Large intestine (tissue), 12 donors: ENCODE results near the gene FXN. TPM values are rescaled to one million over a fixed set of nuclear protein-coding genes. Genes with fewer than 3 reads are reported as not detected.
"Not testable (repeated sequence)": the region's sequence is repeated elsewhere in the genome, so short reads cannot be mapped to it uniquely, and the experiment has no call there.

Experiments
- DNase-seq, 2 donors: peaks; one replicate each; pipeline versions ENCODE4 v3.0.0 to v3.0.0-alpha.2; 2013
- H3K27ac ChIP-seq: one replicate; pipeline ENCODE4 v1.5.1; 2013; ENCODE audit warnings: low read length
- H3K27me3 ChIP-seq: 2 replicates; pipeline ENCODE4 v1.6.1; 2013; ENCODE audit warnings: low read length; ENCODE audit not compliant: control insufficient read depth, insufficient read depth
- H3K36me3 ChIP-seq: 2 replicates; pipeline ENCODE4 v1.6.1; 2013; ENCODE audit warnings: low read length; ENCODE audit not compliant: control insufficient read depth, insufficient read depth
- H3K4me1 ChIP-seq: one replicate; pipeline ENCODE4 v1.6.1; 2013; ENCODE audit warnings: low read length; ENCODE audit not compliant: control insufficient read depth, insufficient read depth
- H3K4me3 ChIP-seq: one replicate; pipeline ENCODE4 v1.5.1; 2013; ENCODE audit warnings: low read length
- H3K9me3 ChIP-seq: one replicate; pipeline ENCODE4 v1.6.1; 2013; ENCODE audit warnings: mild to moderate bottlenecking, low read depth, low read length, moderate library complexity; ENCODE audit not compliant: control insufficient read depth
- WGBS: methylation state at CpG from one replicate; pipeline ENCODE4 v1.1.5; 2013; ENCODE audit warnings: low lambda C conversion rate; ENCODE audit not compliant: insufficient coverage; 5-methylcytosine and 5-hydroxymethylcytosine counted together
- long read RNA-seq, 11 donors: transcript quantifications; one replicate each; lab custom pipeline, GENCODE V29; 2026
- polyA plus RNA-seq: library from polyadenylated mRNA; unstranded; fragments of 120-200 nt; gene quantifications from one replicate; pipeline ENCODE4 v1.2.1, GENCODE V29; 2013

Gene FXN
- 12.4 TPM for polyA plus RNA-seq
- long read RNA-seq, donor 1, full-length matches to known transcripts: 7 of 7 reads
- long read RNA-seq, donor 1, partial matches to known transcripts: 0 of 7 reads
- long read RNA-seq, donor 1, other reads (novel, unspliced or antisense): 0 of 7 reads
- long read RNA-seq, donor 2, full-length matches to known transcripts: 9 of 9 reads
- long read RNA-seq, donor 2, partial matches to known transcripts: 0 of 9 reads
- long read RNA-seq, donor 2, other reads (novel, unspliced or antisense): 0 of 9 reads
- long read RNA-seq, donor 3: 0 reads
- long read RNA-seq, donor 4, full-length matches to known transcripts: 1 of 1 reads
- long read RNA-seq, donor 4, partial matches to known transcripts: 0 of 1 reads
- long read RNA-seq, donor 4, other reads (novel, unspliced or antisense): 0 of 1 reads
- long read RNA-seq, donor 5, full-length matches to known transcripts: 2 of 2 reads
- long read RNA-seq, donor 5, partial matches to known transcripts: 0 of 2 reads
- long read RNA-seq, donor 5, other reads (novel, unspliced or antisense): 0 of 2 reads
- long read RNA-seq, donor 6, full-length matches to known transcripts: 4 of 4 reads
- long read RNA-seq, donor 6, partial matches to known transcripts: 0 of 4 reads
- long read RNA-seq, donor 6, other reads (novel, unspliced or antisense): 0 of 4 reads
- long read RNA-seq, donor 7, full-length matches to known transcripts: 5 of 5 reads
- long read RNA-seq, donor 7, partial matches to known transcripts: 0 of 5 reads
- long read RNA-seq, donor 7, other reads (novel, unspliced or antisense): 0 of 5 reads
- long read RNA-seq, donor 8, full-length matches to known transcripts: 4 of 4 reads
- long read RNA-seq, donor 8, partial matches to known transcripts: 0 of 4 reads
- long read RNA-seq, donor 8, other reads (novel, unspliced or antisense): 0 of 4 reads
- long read RNA-seq, donor 9, full-length matches to known transcripts: 4 of 4 reads
- long read RNA-seq, donor 9, partial matches to known transcripts: 0 of 4 reads
- long read RNA-seq, donor 9, other reads (novel, unspliced or antisense): 0 of 4 reads
- long read RNA-seq, donor 10, full-length matches to known transcripts: 6 of 6 reads
- long read RNA-seq, donor 10, partial matches to known transcripts: 0 of 6 reads
- long read RNA-seq, donor 10, other reads (novel, unspliced or antisense): 0 of 6 reads
- long read RNA-seq, donor 11, full-length matches to known transcripts: 2 of 2 reads
- long read RNA-seq, donor 11, partial matches to known transcripts: 0 of 2 reads
- long read RNA-seq, donor 11, other reads (novel, unspliced or antisense): 0 of 2 reads

- Histone ChIP-seq H3K4me3 (peak within 1 kb of the TSS; percentile 69), H3K9me3 (no peaks in the 10 kb centered on the region), H3K36me3 (no peaks in the 10 kb centered on the region), H3K4me1 (peaks cover 8% of the 10 kb centered on the region), H3K27ac (peak within 1 kb of the TSS; percentile 44), H3K27me3 (no peaks in the 10 kb centered on the region)
- DNase-seq: peak; percentile 81 to 90
- WGBS: no CpG with 5 or more reads among the region's 75 CpGs
Observed at GRCh38 chr9:69035438-69036308, at the start of gene FXN. Gene FXN, plus strand, starts transcription at chr9:69035752. Its CDS starts 31 bp downstream, at chr9:69035783.

DNA sequence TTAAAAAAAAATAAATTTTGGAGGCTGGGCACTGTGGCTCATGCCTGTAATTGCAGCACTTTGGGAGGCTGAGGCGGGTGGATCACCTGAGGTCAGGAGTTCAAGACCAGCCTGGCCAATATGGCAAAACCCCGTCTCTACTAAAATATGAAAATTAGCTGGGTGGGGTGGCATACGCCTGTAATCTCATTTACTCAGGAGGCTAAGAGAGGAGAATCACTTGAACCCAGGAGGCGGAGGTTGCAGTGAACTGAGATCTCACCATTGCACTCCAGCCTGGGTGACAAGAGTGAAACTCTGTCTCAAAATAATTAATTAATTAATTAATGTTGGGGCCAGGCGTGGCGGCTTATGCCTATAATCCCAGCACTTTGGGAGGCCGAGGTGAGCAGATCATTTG, 48.6 kb upstream of the FXN start:
- no CpG with 5 or more reads among the region's 7 CpGs for WGBS
- H3K4me3 ChIP-seq, H3K9me3 ChIP-seq, H3K27me3 ChIP-seq, H3K27ac ChIP-seq, DNase-seq, H3K4me1 ChIP-seq: not testable (repeated sequence)
- peaks cover 18% of the 10 kb centered on the region for H3K36me3 ChIP-seq

- Histone ChIP-seq H3K4me3 (no peak overlapping the region), H3K27me3 (no peaks in the 10 kb centered on the region), H3K27ac (no peak overlapping the region), H3K36me3 (peaks cover 24% of the 10 kb centered on the region), H3K9me3 (no peaks in the 10 kb centered on the region), H3K4me1 (no peaks in the 10 kb centered on the region)
- no peak for DNase-seq
- WGBS: no CpG with 5 or more reads among the region's 9 CpGs
Observed at GRCh38 chr9:68991457-68991856, 44.1 kb upstream of the FXN start.

DNA sequence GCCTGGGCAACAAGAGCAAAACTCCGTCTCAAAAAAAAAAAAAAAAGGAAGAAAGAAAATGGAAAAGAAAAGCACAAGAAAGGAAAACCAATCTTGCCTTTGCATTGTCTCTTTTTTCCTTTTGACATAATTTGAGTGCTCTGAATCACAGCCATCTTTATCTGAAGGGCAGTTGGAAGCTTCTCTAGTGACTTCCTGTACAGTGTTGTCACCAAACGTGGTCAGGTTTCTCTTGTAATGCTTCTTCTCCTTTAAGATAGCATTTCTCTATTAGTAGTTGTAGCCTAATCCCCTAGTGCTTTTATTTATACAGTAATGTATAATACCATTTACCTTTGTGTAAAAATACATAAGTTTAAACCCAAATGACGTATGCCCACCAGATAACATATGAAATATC, 39.8 kb upstream of the FXN start:
- no CpG with 5 or more reads among the region's 3 CpGs for WGBS
- H3K4me1 ChIP-seq: no peaks in the 10 kb centered on the region
- no peak for DNase-seq
- no peak overlapping the region for H3K4me3 ChIP-seq
- no peaks in the 10 kb centered on the region for H3K9me3 ChIP-seq
- no peaks in the 10 kb centered on the region for H3K27me3 ChIP-seq
- peaks cover 37% of the 10 kb centered on the region for H3K36me3 ChIP-seq
- no peak overlapping the region for H3K27ac ChIP-seq

GRCh38 chr9:68996462-68996861, 39.1 kb upstream of the FXN start:
- H3K27ac ChIP-seq: no peak overlapping the region
- H3K9me3 ChIP-seq: no peaks in the 10 kb centered on the region
- peaks cover 32% of the 10 kb centered on the region for H3K36me3 ChIP-seq
- no peak for DNase-seq
- H3K4me3 ChIP-seq: no peak overlapping the region
- 80% methylated on average over 1 of the region's 5 CpGs for WGBS
- H3K27me3 ChIP-seq: no peaks in the 10 kb centered on the region
- H3K4me1 ChIP-seq: no peaks in the 10 kb centered on the region

DNA sequence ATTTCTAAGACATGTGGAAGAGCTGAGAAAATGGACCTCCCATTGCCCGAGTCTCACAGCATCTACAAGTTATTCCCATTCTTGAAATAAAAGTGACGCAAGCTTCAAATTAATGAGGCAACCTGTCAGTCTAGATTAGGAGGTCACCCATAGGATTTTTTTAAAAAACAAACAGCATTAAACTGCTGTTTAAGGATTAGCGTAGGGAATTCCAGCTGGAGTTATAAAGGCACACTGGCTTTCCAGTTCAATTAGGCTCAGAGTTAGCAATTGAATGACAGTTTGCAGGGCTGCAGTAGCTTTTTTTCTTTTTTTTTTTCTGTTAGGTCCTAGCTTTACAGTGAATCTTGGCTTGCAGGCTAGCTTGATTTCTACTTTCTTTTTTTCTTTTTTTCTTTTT, 37.9 kb upstream of the FXN start:
- no peaks in the 10 kb centered on the region for H3K27me3 ChIP-seq
- DNase-seq: no peak
- H3K27ac ChIP-seq: no peak overlapping the region
- peaks cover 35% of the 10 kb centered on the region for H3K36me3 ChIP-seq
- no peak overlapping the region for H3K4me3 ChIP-seq
- no CpG with 5 or more reads among the region's 3 CpGs for WGBS
- H3K9me3 ChIP-seq: no peaks in the 10 kb centered on the region
- H3K4me1 ChIP-seq: no peaks in the 10 kb centered on the region

DNA sequence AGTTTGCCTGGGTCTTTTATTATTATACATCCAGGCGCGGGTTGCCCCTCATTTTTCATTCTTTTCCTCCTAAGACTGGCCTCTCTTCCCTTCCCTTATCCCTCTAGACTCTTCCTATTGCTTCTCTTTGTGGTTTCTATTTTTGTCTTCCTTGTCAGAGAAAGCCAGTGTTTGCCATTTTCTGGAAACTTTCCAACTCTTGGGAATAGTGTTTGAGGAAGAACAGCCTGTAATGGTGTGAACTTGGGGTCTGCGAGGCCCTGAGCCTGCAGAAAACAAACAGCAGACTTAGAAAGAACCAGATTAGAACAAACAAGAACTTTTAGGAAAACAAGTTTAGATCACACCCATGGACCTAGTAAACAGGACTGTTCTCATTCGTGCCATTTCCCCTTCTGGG, 37.2 kb upstream of the FXN start:
- Histone ChIP-seq H3K27ac (no peak overlapping the region), H3K4me1 (no peaks in the 10 kb centered on the region)
- WGBS: 85% methylated on average over 4 of the region's 4 CpGs

GRCh38 chr9:68998812-68999211, 36.7 kb upstream of the FXN start:
- no peak overlapping the region for H3K27ac ChIP-seq
- H3K4me1 ChIP-seq: no peaks in the 10 kb centered on the region
- no peak overlapping the region for H3K4me3 ChIP-seq
- DNase-seq: no peak
- peaks cover 31% of the 10 kb centered on the region for H3K36me3 ChIP-seq
- no CpG with 5 or more reads among the region's 5 CpGs for WGBS
- no peaks in the 10 kb centered on the region for H3K27me3 ChIP-seq
- no peaks in the 10 kb centered on the region for H3K9me3 ChIP-seq

More for the DNA sequence above, 37.2 kb upstream of the FXN start:
- Histone ChIP-seq H3K27me3 (no peaks in the 10 kb centered on the region), H3K4me3 (no peak overlapping the region), H3K36me3 (peaks cover 33% of the 10 kb centered on the region), H3K9me3 (no peaks in the 10 kb centered on the region)
- DNase-seq: no peak

GRCh38 chr9:68999393-69000105, 36.0 kb upstream of the FXN start:
- DNase-seq: peak; percentile 49 to 60
- Histone ChIP-seq H3K36me3 (peaks cover 34% of the 10 kb centered on the region), H3K4me1 (no peaks in the 10 kb centered on the region), H3K9me3 (no peaks in the 10 kb centered on the region), H3K27me3 (no peaks in the 10 kb centered on the region), H3K4me3 (no peak overlapping the region), H3K27ac (no peak overlapping the region)
- no CpG with 5 or more reads among the region's 10 CpGs for WGBS
